ENCODE data around the gene MAMLD1. TPM values are rescaled to one million over a fixed set of nuclear protein-coding genes. Genes with fewer than 3 reads are reported as not detected.

Gene MAMLD1
- total RNA-seq, 2 donors from 2014 or later, result 0.44 to 0.68 TPM

DNA sequence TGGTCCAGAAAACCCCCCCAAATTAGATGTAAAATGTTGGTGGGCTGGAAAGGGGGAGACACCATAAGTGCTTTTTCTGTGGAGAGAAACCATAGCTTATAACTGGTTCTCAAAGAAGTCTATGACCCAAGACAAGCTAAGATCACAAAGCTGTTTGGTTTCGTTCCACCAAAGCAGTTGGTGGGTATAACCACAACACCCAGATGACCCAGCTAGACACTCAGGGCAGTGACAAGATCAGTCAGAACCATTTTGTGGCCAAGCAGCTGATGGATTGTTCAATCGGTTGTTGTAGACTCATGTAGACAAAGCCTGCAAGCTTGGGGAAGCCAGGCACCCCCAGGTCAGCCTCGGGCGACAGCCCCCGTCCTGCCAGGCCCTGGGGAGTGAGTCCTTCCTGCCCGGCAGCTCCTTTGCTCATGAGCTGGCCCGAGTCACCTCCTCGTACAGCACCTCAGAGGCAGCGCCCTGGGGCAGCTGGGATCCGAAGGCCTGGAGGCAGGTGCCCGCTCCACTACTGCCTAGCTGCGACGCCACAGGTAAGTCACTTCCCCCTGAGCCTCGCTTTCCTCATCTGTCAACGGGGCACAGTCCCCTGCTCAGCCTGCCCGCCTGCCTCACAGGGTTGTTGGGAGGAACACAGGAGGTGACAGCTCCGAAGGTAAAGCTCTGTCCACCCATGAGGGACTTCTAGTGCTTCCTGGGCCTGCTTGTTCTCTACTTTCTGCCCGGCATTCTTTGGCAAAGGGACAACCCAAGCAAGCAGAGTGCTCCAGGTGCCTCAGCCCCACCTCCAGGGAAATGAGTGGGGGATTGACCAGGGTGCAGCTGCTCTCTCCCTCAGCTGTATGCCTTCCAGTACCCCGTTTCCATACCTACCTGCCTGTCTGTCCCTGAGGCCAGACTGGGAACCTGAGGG lies 140.1 kb downstream of the MAMLD1 start:
- Mint-ChIP-seq H3K4me3 (no peak overlapping the region), H3K27me3 (ENCODE audit: insufficient read depth) (peaks cover 4% of the 10 kb centered on the region), H3K9me3 (peaks cover 55% of the 10 kb centered on the region), H3K36me3 (ENCODE audit: low read depth) (no peaks in the 10 kb centered on the region), H3K4me1 (peaks cover 11% of the 10 kb centered on the region), H3K27ac (no peak overlapping the region)
- Histone ChIP-seq H3K27ac (ENCODE audit: low read depth, low read length) (no peak overlapping the region), H3K4me1 (ENCODE audit: control insufficient read depth, insufficient read depth, low read length) (no peaks in the 10 kb centered on the region), H3K36me3 (ENCODE audit: control insufficient read depth, insufficient read depth, low read length) (no peaks in the 10 kb centered on the region), H3K4me3 (ENCODE audit: low read length) (no peak overlapping the region), H3K27me3 (ENCODE audit: control insufficient read depth, insufficient read depth, low read length, poor library complexity, severe bottlenecking) (no peaks in the 10 kb centered on the region), H3K9me3 (ENCODE audit: control insufficient read depth, low read length) (no peaks in the 10 kb centered on the region), H3K9ac (ENCODE audit: extremely low read depth, low read length, poor library complexity, severe bottlenecking) (no peak overlapping the region)
- WGBS, 2 experiments (ENCODE audit: insufficient coverage in 1 of 2, insufficient read length in 1 of 2), result 91% methylated on average over 19 of the region's 19 CpGs; no CpG with 5 or more reads in 1 of the 2 experiments
- TF ChIP-seq, protein P1, sequence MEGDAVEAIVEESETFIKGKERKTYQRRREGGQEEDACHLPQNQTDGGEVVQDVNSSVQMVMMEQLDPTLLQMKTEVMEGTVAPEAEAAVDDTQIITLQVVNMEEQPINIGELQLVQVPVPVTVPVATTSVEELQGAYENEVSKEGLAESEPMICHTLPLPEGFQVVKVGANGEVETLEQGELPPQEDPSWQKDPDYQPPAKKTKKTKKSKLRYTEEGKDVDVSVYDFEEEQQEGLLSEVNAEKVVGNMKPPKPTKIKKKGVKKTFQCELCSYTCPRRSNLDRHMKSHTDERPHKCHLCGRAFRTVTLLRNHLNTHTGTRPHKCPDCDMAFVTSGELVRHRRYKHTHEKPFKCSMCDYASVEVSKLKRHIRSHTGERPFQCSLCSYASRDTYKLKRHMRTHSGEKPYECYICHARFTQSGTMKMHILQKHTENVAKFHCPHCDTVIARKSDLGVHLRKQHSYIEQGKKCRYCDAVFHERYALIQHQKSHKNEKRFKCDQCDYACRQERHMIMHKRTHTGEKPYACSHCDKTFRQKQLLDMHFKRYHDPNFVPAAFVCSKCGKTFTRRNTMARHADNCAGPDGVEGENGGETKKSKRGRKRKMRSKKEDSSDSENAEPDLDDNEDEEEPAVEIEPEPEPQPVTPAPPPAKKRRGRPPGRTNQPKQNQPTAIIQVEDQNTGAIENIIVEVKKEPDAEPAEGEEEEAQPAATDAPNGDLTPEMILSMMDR (conservative IDR thresholded peaks at IDR 0.05), result no peak
- DNase-seq, result peak; percentile 28

DNA sequence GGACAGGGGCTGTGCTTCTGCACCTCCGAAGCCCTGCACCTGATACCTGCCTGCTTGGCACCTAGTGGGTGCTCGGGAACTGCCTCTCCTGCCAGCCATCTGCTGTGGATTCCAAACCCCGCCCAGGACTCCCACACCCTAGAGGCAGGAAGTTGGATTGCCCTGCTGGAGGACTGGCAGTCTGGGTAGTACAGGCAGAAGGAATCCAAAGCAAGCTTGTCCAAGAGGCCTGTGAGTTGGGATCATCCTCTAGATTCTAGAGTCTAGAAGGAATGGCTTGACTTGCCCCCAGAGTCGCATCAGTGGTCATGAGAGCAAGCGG lies 140.7 kb downstream of the MAMLD1 start:
- Mint-ChIP-seq H3K4me1 (peaks cover 14% of the 10 kb centered on the region), H3K27ac (no peak overlapping the region), H3K9me3 (peaks cover 57% of the 10 kb centered on the region), H3K27me3 (ENCODE audit: insufficient read depth) (peaks cover 4% of the 10 kb centered on the region), H3K36me3 (ENCODE audit: low read depth) (no peaks in the 10 kb centered on the region), H3K4me3 (no peak overlapping the region)
- H3K36me3 ChIP-seq (ENCODE audit: control insufficient read depth, insufficient read depth, low read length), result no peaks in the 10 kb centered on the region
- TF ChIP-seq, protein P1 (conservative IDR thresholded peaks at IDR 0.05), result peak; percentile 30
- H3K9ac ChIP-seq (ENCODE audit: extremely low read depth, low read length, poor library complexity, severe bottlenecking), result no peak overlapping the region
- peak; percentile 45 for DNase-seq
- H3K27me3 ChIP-seq (ENCODE audit: control insufficient read depth, insufficient read depth, low read length, poor library complexity, severe bottlenecking), result no peaks in the 10 kb centered on the region
- no peak overlapping the region for H3K4me3 ChIP-seq (ENCODE audit: low read length)
- 88% methylated on average over 5 of the region's 5 CpGs; no CpG with 5 or more reads in 1 of the 2 experiments for WGBS, 2 experiments (ENCODE audit: insufficient coverage in 1 of 2, insufficient read length in 1 of 2)
- H3K9me3 ChIP-seq (ENCODE audit: control insufficient read depth, low read length), result no peaks in the 10 kb centered on the region
- no peak overlapping the region for H3K27ac ChIP-seq (ENCODE audit: low read depth, low read length)
- no peaks in the 10 kb centered on the region for H3K4me1 ChIP-seq (ENCODE audit: control insufficient read depth, insufficient read depth, low read length)

DNA sequence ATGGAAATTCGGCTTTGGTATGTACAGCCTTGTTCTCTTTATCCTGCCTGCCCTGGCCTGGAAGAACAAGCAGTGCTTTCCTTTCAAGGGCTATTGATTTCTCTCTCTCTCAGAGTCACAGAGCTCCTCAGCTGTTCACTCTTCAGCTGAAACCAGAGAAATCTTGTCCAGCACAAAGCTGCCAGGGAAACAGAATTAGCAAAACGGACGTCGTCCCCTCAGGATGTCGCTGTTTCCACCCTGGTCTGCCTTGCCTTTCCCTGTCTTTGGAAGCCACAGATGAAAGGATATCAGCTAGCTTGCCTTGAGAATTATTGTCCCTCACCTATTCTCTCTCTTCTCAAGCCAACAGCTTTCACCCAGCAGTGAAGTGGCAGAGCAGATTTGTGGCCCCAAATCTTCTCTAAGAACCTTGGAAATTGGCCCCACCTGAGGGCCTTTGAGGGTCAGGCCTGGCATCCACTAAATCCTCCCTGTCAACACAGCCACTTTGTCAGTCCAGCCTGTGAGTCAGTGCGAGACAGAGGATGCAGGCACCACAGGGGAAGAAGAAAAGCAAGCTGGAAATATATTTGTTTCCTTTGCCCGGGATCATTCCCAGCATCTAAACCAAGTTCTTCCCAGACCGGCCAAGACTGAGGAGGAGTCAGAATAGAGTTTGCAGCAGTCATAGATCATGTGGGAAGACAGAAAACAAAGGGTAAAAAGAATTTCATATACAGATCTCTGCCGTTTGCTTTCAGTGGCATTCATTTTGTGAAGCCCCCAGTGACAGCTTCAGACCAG lies 141.5 kb downstream of the MAMLD1 start:
- 87 to 90% methylated on average over 5 to 8 of the region's 9 CpGs for WGBS, 2 experiments (ENCODE audit: insufficient coverage in 1 of 2, insufficient read length in 1 of 2)
- Histone ChIP-seq H3K9me3 (ENCODE audit: control insufficient read depth, low read length) (no peaks in the 10 kb centered on the region), H3K27me3 (ENCODE audit: control insufficient read depth, insufficient read depth, low read length, poor library complexity, severe bottlenecking) (no peaks in the 10 kb centered on the region), H3K9ac (ENCODE audit: extremely low read depth, low read length, poor library complexity, severe bottlenecking) (no peak overlapping the region), H3K36me3 (ENCODE audit: control insufficient read depth, insufficient read depth, low read length) (no peaks in the 10 kb centered on the region), H3K4me3 (ENCODE audit: low read length) (no peak overlapping the region), H3K4me1 (ENCODE audit: control insufficient read depth, insufficient read depth, low read length) (no peaks in the 10 kb centered on the region), H3K27ac (ENCODE audit: low read depth, low read length) (no peak overlapping the region)
- no peaks in the 10 kb centered on the region for H3K36me3 Mint-ChIP-seq (ENCODE audit: low read depth)
- peaks cover 57% of the 10 kb centered on the region for H3K9me3 Mint-ChIP-seq
- no peak overlapping the region for H3K4me3 Mint-ChIP-seq
- peak; percentile 43 for DNase-seq
- H3K27ac Mint-ChIP-seq, result peak overlapping the region; percentile 32
- TF ChIP-seq, protein P1 (conservative IDR thresholded peaks at IDR 0.05), result no peak
- H3K4me1 Mint-ChIP-seq, result peaks cover 15% of the 10 kb centered on the region
- H3K27me3 Mint-ChIP-seq (ENCODE audit: insufficient read depth), result no peaks in the 10 kb centered on the region

Data from endodermal cell (in vitro differentiated cells).